Karpas-422 (cell line): ENCODE measurements around the gene WWP2. TPM values are rescaled to one million over a fixed set of nuclear protein-coding genes. Genes with fewer than 3 reads are reported as not detected.
"Not testable (repeated sequence)": the region's sequence is repeated elsewhere in the genome, so short reads cannot be mapped to it uniquely, and the experiment has no call there.

Experiments
- DNase-seq: peaks from one replicate; pipeline ENCODE4 v3.0.0-alpha.2; 2015
- H2AFZ ChIP-seq: fragments of 200-600 bp; sonication (generic); 2 replicates; pipeline ENCODE4 v1.6.1; 2014; ENCODE audit warnings: antibody characterized with exemption, low read length, mixed read lengths
- H3K27ac ChIP-seq: fragments of 200-600 bp; sonication (generic); 2 replicates; pipeline ENCODE4 v1.5.1; 2014; ENCODE audit warnings: mild to moderate bottlenecking, low read length, moderate library complexity
- H3K27me3 ChIP-seq: fragments of 200-600 bp; sonication (generic); 2 replicates; pipeline ENCODE4 v1.6.1; 2014; ENCODE audit warnings: low read length, mixed read lengths
- H3K36me3 ChIP-seq: fragments of 200-600 bp; sonication (generic); 2 replicates; pipeline ENCODE4 v1.6.1; 2014; ENCODE audit warnings: low read length, mixed read lengths; ENCODE audit not compliant: insufficient read depth
- H3K4me1 ChIP-seq: fragments of 200-600 bp; sonication (generic); 2 replicates; pipeline ENCODE4 v1.6.1; 2014; ENCODE audit warnings: mild to moderate bottlenecking, low read length, mixed read lengths
- H3K4me2 ChIP-seq: fragments of 200-600 bp; sonication (generic); 2 replicates; pipeline ENCODE4 v1.6.1; 2014; ENCODE audit warnings: low read length, low read depth, mild to moderate bottlenecking; ENCODE audit not compliant: poor library complexity, severe bottlenecking
- H3K4me3 ChIP-seq: fragments of 200-600 bp; sonication (generic); 2 replicates; pipeline ENCODE4 v1.5.1; 2014; ENCODE audit warnings: mild to moderate bottlenecking, antibody characterized with exemption, low read length, mixed read lengths
- H3K79me2 ChIP-seq: fragments of 200-600 bp; sonication (generic); 2 replicates; pipeline ENCODE4 v1.6.1; 2014; ENCODE audit warnings: mild to moderate bottlenecking, low read length, mixed read lengths
- H3K9ac ChIP-seq: fragments of 200-600 bp; sonication (generic); 2 replicates; pipeline ENCODE4 v1.6.0; 2014; ENCODE audit warnings: low read length
- H3K9me2 ChIP-seq: fragments of 200-600 bp; sonication (generic), shearing (Covaris generic); replicated peaks from 2 replicates; pipeline ENCODE4 v1.6.0; 2014; ENCODE audit warnings: mild to moderate bottlenecking, low read length, moderate library complexity; ENCODE audit not compliant: insufficient read depth
- H3K9me3 ChIP-seq: fragments of 300-700, 200-600 bp; sonication (generic); 2 replicates; pipeline ENCODE4 v1.6.1; 2014; ENCODE audit warnings: low read length, mixed read lengths
- H4K20me1 ChIP-seq: fragments of 200-600 bp; sonication (generic); 2 replicates; pipeline ENCODE4 v1.6.1; 2014; ENCODE audit warnings: mild to moderate bottlenecking, antibody characterized with exemption, low read length, low read depth; ENCODE audit not compliant: insufficient read depth
- total RNA-seq: library from RNA; depleted of rRNA; stranded (reverse); fragments of >200 nt; shearing (Covaris generic); gene quantifications from 2 replicates; pipeline ENCODE4 v1.2.3, GENCODE V29; 2014; ENCODE audit warnings: low replicate concordance

The WWP2 gene
- total RNA-seq, 1 experiment from 2014 or later = 30.7 TPM

GRCh38 chr16:69942627-69943170, 180.6 kb downstream of the WWP2 start:
- Histone ChIP-seq H3K79me2 (no peaks in the 10 kb centered on the region), H3K9me2 (no peaks in the 10 kb centered on the region), H3K27ac (no peak overlapping the region), H2AFZ (no peak overlapping the region), H3K9ac (no peak overlapping the region), H3K4me1 (no peaks in the 10 kb centered on the region), H3K36me3 (no peaks in the 10 kb centered on the region), H3K9me3 (no peaks in the 10 kb centered on the region), H3K4me3 (no peak overlapping the region), H3K4me2 (no peak overlapping the region), H4K20me1 (no peaks in the 10 kb centered on the region), H3K27me3 (no peaks in the 10 kb centered on the region)
- DNase-seq = no peak

- H4K20me1 ChIP-seq, H3K4me1 ChIP-seq, H3K4me2 ChIP-seq, H2AFZ ChIP-seq, H3K27ac ChIP-seq, H3K79me2 ChIP-seq, DNase-seq, H3K9me3 ChIP-seq, H3K4me3 ChIP-seq, H3K9me2 ChIP-seq, H3K9ac ChIP-seq, H3K27me3 ChIP-seq, H3K36me3 ChIP-seq: not testable (repeated sequence)
Measured at GRCh38 chr16:69943241-69944036, 181.3 kb downstream of the WWP2 start.

- H2AFZ ChIP-seq, H3K27me3 ChIP-seq, H3K9ac ChIP-seq, H3K4me2 ChIP-seq, DNase-seq, H3K9me2 ChIP-seq, H3K79me2 ChIP-seq, H3K9me3 ChIP-seq, H3K4me1 ChIP-seq, H4K20me1 ChIP-seq, H3K27ac ChIP-seq, H3K4me3 ChIP-seq, H3K36me3 ChIP-seq: not testable (repeated sequence)
Measured at GRCh38 chr16:69950411-69950810, 188.3 kb downstream of the WWP2 start.

GRCh38 chr16:69951017-69951671, 189.0 kb downstream of the WWP2 start, which contains the start of gene CLEC18A:
TSS of gene CLEC18A (plus strand) at chr16:69951334. CDS start at chr16:69951367, 33 bp downstream.
- H3K9me3 ChIP-seq, H3K36me3 ChIP-seq, H3K4me1 ChIP-seq, H3K4me3 ChIP-seq, H2AFZ ChIP-seq, DNase-seq, H3K9me2 ChIP-seq, H4K20me1 ChIP-seq, H3K79me2 ChIP-seq, H3K27me3 ChIP-seq, H3K4me2 ChIP-seq, H3K9ac ChIP-seq, H3K27ac ChIP-seq: not testable (repeated sequence)

- DNase-seq, H3K9ac ChIP-seq, H3K4me3 ChIP-seq, H3K27me3 ChIP-seq, H2AFZ ChIP-seq, H3K27ac ChIP-seq, H3K4me2 ChIP-seq, H3K79me2 ChIP-seq, H3K9me2 ChIP-seq, H3K9me3 ChIP-seq, H3K4me1 ChIP-seq, H4K20me1 ChIP-seq, H3K36me3 ChIP-seq: not testable (repeated sequence)
Measured at GRCh38 chr16:69951672-69952031, 189.5 kb downstream of the WWP2 start.

- H3K4me2 ChIP-seq, H2AFZ ChIP-seq, H3K9me3 ChIP-seq, H3K79me2 ChIP-seq, DNase-seq, H3K27ac ChIP-seq, H3K9ac ChIP-seq, H3K36me3 ChIP-seq, H3K4me3 ChIP-seq, H4K20me1 ChIP-seq, H3K4me1 ChIP-seq, H3K9me2 ChIP-seq, H3K27me3 ChIP-seq: not testable (repeated sequence)
Measured at GRCh38 chr16:69952116-69952515, 190.0 kb downstream of the WWP2 start.

- H3K4me2 ChIP-seq, H3K9me2 ChIP-seq: not testable (repeated sequence)
Measured at GRCh38 chr16:69952572-69953355, 190.6 kb downstream of the WWP2 start.

GRCh38 chr16:69954241-69954640, 192.1 kb downstream of the WWP2 start:
- H2AFZ ChIP-seq, H3K27ac ChIP-seq, H3K27me3 ChIP-seq, H3K36me3 ChIP-seq, H3K9ac ChIP-seq, H3K9me2 ChIP-seq, H3K4me2 ChIP-seq, H3K4me1 ChIP-seq, H3K9me3 ChIP-seq, H3K79me2 ChIP-seq, H3K4me3 ChIP-seq, H4K20me1 ChIP-seq: not testable (repeated sequence)
- peak; percentile 19 for DNase-seq

More at GRCh38 chr16:69952572-69953355, 190.6 kb downstream of the WWP2 start:
- not testable (repeated sequence) for H3K9ac ChIP-seq, H3K79me2 ChIP-seq, H3K27me3 ChIP-seq, H3K4me1 ChIP-seq, H3K27ac ChIP-seq, H4K20me1 ChIP-seq, DNase-seq, H2AFZ ChIP-seq, H3K36me3 ChIP-seq, H3K4me3 ChIP-seq, H3K9me3 ChIP-seq
